HG03342 (cell line): ENCODE measurements around the gene MYBPC2.

Source experiments
- ATAC-seq: cut with Tn5 transposase; IDR thresholded peaks from one replicate; pipeline ENCODE4 v1.9.1; 2021; ENCODE audit warnings: mild to moderate bottlenecking, moderate library complexity; ENCODE audit not compliant: unreplicated experiment

MYBPC2 gene

GRCh38 chr19:50513746-50514345, 81.2 kb downstream of the MYBPC2 start, which contains the start of gene ASPDH:
Gene ASPDH (minus strand): TSS chr19:50513913. CDS start chr19:50513823, 90 bp downstream.
- ATAC-seq = no peak

- ATAC-seq = no peak
These were observed 81.9 kb downstream of the MYBPC2 start for GRCh38 chr19:50514346-50515167.

GRCh38 chr19:50515168-50515561, 82.5 kb downstream of the MYBPC2 start:
- no peak for ATAC-seq
